ENCODE results near the gene COTL1.

The COTL1 gene

DNA sequence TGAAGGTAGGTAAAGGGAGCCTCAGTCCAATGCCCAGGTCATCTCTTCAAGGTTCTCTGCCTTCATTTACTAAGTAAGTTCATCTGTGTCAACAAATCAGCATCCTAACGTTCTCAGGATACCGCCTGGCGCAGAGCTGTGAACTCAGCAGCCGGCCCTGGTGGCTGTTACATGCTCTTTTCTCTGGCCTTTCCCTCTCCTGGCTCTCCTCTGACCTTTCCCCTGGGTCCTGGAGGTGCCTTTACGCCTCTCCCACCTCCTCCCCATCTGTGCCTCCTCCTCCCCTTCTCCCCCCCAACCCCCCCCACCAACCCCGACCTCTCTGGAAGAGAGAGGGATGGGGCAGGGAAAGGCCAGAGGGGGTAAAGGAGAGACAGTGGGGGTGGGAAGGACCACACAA is 19.5 kb downstream of the COTL1 start:
- TF ChIP-seq, protein P1, sequence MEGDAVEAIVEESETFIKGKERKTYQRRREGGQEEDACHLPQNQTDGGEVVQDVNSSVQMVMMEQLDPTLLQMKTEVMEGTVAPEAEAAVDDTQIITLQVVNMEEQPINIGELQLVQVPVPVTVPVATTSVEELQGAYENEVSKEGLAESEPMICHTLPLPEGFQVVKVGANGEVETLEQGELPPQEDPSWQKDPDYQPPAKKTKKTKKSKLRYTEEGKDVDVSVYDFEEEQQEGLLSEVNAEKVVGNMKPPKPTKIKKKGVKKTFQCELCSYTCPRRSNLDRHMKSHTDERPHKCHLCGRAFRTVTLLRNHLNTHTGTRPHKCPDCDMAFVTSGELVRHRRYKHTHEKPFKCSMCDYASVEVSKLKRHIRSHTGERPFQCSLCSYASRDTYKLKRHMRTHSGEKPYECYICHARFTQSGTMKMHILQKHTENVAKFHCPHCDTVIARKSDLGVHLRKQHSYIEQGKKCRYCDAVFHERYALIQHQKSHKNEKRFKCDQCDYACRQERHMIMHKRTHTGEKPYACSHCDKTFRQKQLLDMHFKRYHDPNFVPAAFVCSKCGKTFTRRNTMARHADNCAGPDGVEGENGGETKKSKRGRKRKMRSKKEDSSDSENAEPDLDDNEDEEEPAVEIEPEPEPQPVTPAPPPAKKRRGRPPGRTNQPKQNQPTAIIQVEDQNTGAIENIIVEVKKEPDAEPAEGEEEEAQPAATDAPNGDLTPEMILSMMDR (IDR thresholded peaks at IDR 0.05; ENCODE audit: control insufficient read depth, insufficient read depth, low read depth, low read length, missing control alignments) = no peak
- H3K4me3 ChIP-seq (ENCODE audit: control insufficient read depth, low read depth, low read length) = no peak overlapping the region
- no peak for DNase-seq (ENCODE audit: low read depth)

- H3K4me3 ChIP-seq (ENCODE audit: control insufficient read depth, low read depth, low read length) = no peak overlapping the region
- TF ChIP-seq, protein P1 (IDR thresholded peaks at IDR 0.05; ENCODE audit: control insufficient read depth, insufficient read depth, low read depth, low read length, missing control alignments) = no peak
- no peak for DNase-seq (ENCODE audit: low read depth)
These were observed 19.9 kb downstream of the COTL1 start for GRCh38 chr16:84597931-84598351.

GRCh38 chr16:84597528-84597896 is 20.4 kb downstream of the COTL1 start:
- DNase-seq (ENCODE audit: low read depth) = no peak
- no peak overlapping the region for H3K4me3 ChIP-seq (ENCODE audit: control insufficient read depth, low read depth, low read length)
- TF ChIP-seq, protein P1 (IDR thresholded peaks at IDR 0.05; ENCODE audit: control insufficient read depth, insufficient read depth, low read depth, low read length, missing control alignments) = no peak

- TF ChIP-seq, protein P1 (IDR thresholded peaks at IDR 0.05; ENCODE audit: control insufficient read depth, insufficient read depth, low read depth, low read length, missing control alignments) = no peak
- no peak overlapping the region for H3K4me3 ChIP-seq (ENCODE audit: control insufficient read depth, low read depth, low read length)
- no peak for DNase-seq (ENCODE audit: low read depth)
These were observed 20.9 kb downstream of the COTL1 start for GRCh38 chr16:84596801-84597527.

GRCh38 chr16:84596161-84596560 is 21.7 kb downstream of the COTL1 start:
- no peak for DNase-seq (ENCODE audit: low read depth)
- TF ChIP-seq, protein P1 (IDR thresholded peaks at IDR 0.05; ENCODE audit: control insufficient read depth, insufficient read depth, low read depth, low read length, missing control alignments) = no peak
- no peak overlapping the region for H3K4me3 ChIP-seq (ENCODE audit: control insufficient read depth, low read depth, low read length)

GRCh38 chr16:84595052-84595481 is 22.8 kb downstream of the COTL1 start:
- TF ChIP-seq, protein P1 (IDR thresholded peaks at IDR 0.05; ENCODE audit: control insufficient read depth, insufficient read depth, low read depth, low read length, missing control alignments) = no peak
- no peak for DNase-seq (ENCODE audit: low read depth)
- no peak overlapping the region for H3K4me3 ChIP-seq (ENCODE audit: control insufficient read depth, low read depth, low read length)
